Measurements from ENCODE around the gene OR5K1.

- TF ChIP-seq FOXM1 (IDR thresholded peaks at IDR 0.05; ENCODE audit: borderline replicate concordance, low read depth) (no peak), TAF1 (IDR thresholded peaks at IDR 0.05; ENCODE audit: low read depth) (no peak), YY1 (IDR thresholded peaks at IDR 0.05; ENCODE audit: low read depth) (no peak), MAX (IDR thresholded peaks at IDR 0.05) (no peak), CEBPB (IDR thresholded peaks at IDR 0.05) (no peak), NFIC (IDR thresholded peaks at IDR 0.05) (no peak), ZBTB7A (IDR thresholded peaks at IDR 0.05; ENCODE audit: low read depth) (no peak), EGR1 (IDR thresholded peaks at IDR 0.05) (no peak), EP300 (IDR thresholded peaks at IDR 0.05; ENCODE audit: borderline replicate concordance) (no peak)
- TF ChIP-seq, protein P1, sequence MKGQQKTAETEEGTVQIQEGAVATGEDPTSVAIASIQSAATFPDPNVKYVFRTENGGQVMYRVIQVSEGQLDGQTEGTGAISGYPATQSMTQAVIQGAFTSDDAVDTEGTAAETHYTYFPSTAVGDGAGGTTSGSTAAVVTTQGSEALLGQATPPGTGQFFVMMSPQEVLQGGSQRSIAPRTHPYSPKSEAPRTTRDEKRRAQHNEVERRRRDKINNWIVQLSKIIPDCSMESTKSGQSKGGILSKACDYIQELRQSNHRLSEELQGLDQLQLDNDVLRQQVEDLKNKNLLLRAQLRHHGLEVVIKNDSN (IDR thresholded peaks at IDR 0.05) = no peak
These were observed 50.1 kb downstream of the OR5K1 start for GRCh38 chr3:98513091-98513511.
